NT2/D1 (cell line): Measurements from ENCODE around the gene GGTLC2.
"Not testable (repeated sequence)": the region's sequence is repeated elsewhere in the genome, so short reads cannot be mapped to it uniquely, and the experiment has no call there.

Source experiments
- YY1 ChIP-seq: IDR thresholded peaks from 2 replicates; pipeline ENCODE4 v1.6.1; 2011; ENCODE audit not compliant: insufficient read length, insufficient read depth
- ZNF274 ChIP-seq: IDR thresholded peaks from 2 replicates; pipeline ENCODE4 v1.6.1; 2011; ENCODE audit warnings: mild to moderate bottlenecking, low read depth, low read length

GRCh38 chr22:22642255-22642654, 2.2 kb upstream of the GGTLC2 start:
- TF ChIP-seq YY1, ZNF274: not testable (repeated sequence)
